PFSK-1 (cell line): Measurements from ENCODE around the gene CADM4.

Source experiments
- FOXP2 ChIP-seq: optimal IDR thresholded peaks from 2 replicates; pipeline ENCODE3; 2011; ENCODE audit warnings: borderline replicate concordance, control low read depth, inconsistent platforms; ENCODE audit not compliant: insufficient read depth; ENCODE audit errors: extremely low read length, extremely low read depth
- POLR2AphosphoS5 ChIP-seq: IDR thresholded peaks from 2 replicates; pipeline ENCODE4 v1.6.1; 2012; ENCODE audit warnings: low read depth, mild to moderate bottlenecking, control low read depth, low read length, moderate library complexity
- SIN3A ChIP-seq: IDR thresholded peaks from 2 replicates; pipeline ENCODE4 v1.6.1; 2012; ENCODE audit warnings: mild to moderate bottlenecking, low read length, moderate library complexity, borderline replicate concordance; ENCODE audit not compliant: insufficient read depth
- TAF1 ChIP-seq: IDR thresholded peaks from 2 replicates; pipeline ENCODE4 v1.6.1; 2012; ENCODE audit warnings: low read length, control low read depth, borderline replicate concordance; ENCODE audit not compliant: insufficient read depth
- TF ChIP-seq, protein P1 (sequence below), 2 experiments: IDR thresholded peaks; 2 replicates each; pipeline versions ENCODE4 v1.6.1 to v1.8.0; 2011 to 2012; ENCODE audit warnings: low read depth in 2 of 2, low read length in 2 of 2, control low read depth in 1 of 2, inconsistent platforms in 1 of 2, mild to moderate bottlenecking in 1 of 2, moderate library complexity in 1 of 2; ENCODE audit not compliant: insufficient read depth in 1 of 2

DNA sequence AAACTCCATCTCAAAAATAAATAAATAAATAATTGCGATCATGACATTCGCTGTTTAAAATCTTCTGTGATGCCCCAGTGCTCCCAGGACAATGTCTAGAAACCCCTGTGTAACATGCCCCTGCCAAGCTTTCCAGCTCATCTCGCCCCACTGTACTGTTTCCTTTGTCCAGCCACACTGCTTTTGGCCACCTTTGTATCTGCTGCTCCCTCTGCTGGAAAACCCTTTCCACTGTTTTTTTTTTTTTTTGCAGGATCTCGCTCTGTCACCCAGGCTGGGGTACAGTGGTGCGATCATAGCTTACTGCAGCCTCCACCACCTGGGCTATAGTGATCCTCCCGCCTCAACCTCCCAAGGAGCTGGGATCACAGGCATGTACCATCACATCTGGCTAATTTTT is 22.8 kb upstream of the CADM4 start:
- TF ChIP-seq, protein P1, sequence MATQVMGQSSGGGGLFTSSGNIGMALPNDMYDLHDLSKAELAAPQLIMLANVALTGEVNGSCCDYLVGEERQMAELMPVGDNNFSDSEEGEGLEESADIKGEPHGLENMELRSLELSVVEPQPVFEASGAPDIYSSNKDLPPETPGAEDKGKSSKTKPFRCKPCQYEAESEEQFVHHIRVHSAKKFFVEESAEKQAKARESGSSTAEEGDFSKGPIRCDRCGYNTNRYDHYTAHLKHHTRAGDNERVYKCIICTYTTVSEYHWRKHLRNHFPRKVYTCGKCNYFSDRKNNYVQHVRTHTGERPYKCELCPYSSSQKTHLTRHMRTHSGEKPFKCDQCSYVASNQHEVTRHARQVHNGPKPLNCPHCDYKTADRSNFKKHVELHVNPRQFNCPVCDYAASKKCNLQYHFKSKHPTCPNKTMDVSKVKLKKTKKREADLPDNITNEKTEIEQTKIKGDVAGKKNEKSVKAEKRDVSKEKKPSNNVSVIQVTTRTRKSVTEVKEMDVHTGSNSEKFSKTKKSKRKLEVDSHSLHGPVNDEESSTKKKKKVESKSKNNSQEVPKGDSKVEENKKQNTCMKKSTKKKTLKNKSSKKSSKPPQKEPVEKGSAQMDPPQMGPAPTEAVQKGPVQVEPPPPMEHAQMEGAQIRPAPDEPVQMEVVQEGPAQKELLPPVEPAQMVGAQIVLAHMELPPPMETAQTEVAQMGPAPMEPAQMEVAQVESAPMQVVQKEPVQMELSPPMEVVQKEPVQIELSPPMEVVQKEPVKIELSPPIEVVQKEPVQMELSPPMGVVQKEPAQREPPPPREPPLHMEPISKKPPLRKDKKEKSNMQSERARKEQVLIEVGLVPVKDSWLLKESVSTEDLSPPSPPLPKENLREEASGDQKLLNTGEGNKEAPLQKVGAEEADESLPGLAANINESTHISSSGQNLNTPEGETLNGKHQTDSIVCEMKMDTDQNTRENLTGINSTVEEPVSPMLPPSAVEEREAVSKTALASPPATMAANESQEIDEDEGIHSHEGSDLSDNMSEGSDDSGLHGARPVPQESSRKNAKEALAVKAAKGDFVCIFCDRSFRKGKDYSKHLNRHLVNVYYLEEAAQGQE (IDR thresholded peaks at IDR 0.05; ENCODE audit: insufficient read depth in 1 of 2, low read depth in 2 of 2, low read length in 2 of 2), result no peak
- TF ChIP-seq POLR2AphosphoS5 (no peak), TAF1 (no peak), SIN3A (no peak), FOXP2 (no peak)
